SK-MEL-5 (cell line): Measurements from ENCODE around the gene NKX2-3. TPM values are rescaled to one million over a fixed set of nuclear protein-coding genes. Genes with fewer than 3 reads are reported as not detected.

ENCODE experiments used
- DNase-seq: peaks from one replicate; pipeline ENCODE4 v3.0.0-alpha.2; 2016; ENCODE audit warnings: low read depth, low spot score
- in situ Hi-C: cut with HindIII; loops from 2 replicates; pipeline ENCODE4 v1.10.0; 2016; ENCODE audit warnings: low sequenced_read_pairs, high pct_unique_total_duplicates, low pct_unique_long_range_greater_than_20kb
- total RNA-seq: library from RNA; depleted of rRNA; stranded (reverse); fragments of >200 nt; shearing (Covaris generic); gene quantifications from 2 replicates; pipeline ENCODE4 v1.2.3, GENCODE V29; 2014

Gene NKX2-3
- total RNA-seq, 1 experiment from 2014 or later: 0.24 TPM

DNA sequence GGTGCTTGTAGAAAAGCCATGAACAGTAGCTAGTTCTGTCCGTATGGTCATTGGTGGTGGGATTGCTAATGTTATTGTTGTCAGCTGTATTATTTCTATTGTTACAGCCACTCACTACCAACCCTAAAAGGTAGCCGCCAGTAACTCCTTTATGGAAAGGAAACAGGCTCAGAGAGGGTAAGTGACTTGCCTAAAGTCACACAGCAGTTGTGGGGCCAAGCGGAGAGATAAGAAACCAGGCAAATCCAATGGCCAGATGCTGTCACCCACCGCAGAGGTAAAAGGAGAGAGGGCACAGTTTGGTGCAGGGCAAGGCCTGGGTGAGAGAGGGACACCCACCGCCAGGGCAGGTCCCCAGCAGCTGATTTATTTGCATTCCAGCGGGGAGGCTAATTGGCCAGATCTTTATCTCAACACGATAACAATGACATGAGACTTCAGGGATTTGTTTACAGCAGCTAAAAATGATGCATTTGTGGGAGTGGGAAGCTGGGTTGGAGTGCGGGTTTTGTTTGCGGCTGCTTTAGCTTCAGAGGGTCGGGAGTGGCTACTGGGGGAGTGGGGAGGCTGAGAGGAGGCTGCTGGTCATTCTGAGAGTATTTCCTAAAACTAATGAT, 8.6 kb upstream of the NKX2-3 start:
- in situ Hi-C loops: no loop called here

GRCh38 chr10:99524736-99525380, 7.9 kb upstream of the NKX2-3 start:
- no peak for DNase-seq
- in situ Hi-C loops: no loop called here

More for the DNA sequence above, 8.6 kb upstream of the NKX2-3 start:
- no peak for DNase-seq

DNA sequence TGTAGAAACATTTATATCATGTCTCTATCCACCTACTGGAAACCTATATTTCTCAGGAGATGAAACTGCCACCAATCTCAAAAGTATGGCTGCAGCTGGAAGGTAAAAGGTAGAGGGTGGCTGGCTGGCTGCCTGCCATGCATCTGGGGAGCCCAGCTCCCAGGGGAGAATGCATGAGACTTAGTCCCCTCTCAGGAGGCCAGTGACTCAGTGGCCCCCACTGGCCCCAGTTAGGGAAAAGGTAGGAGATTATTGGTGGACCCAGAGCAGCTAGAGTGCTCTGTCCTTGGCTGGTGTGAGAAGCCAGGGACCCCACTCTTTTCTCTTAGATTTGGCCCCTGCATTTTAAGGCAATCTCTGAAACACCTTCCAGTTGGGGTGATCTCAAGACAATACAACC, 6.8 kb upstream of the NKX2-3 start:
- no peak for DNase-seq
- in situ Hi-C loops: no loop called here

GRCh38 chr10:99526861-99527504, 5.8 kb upstream of the NKX2-3 start:
- no peak for DNase-seq
- in situ Hi-C loops: no loop called here

DNA sequence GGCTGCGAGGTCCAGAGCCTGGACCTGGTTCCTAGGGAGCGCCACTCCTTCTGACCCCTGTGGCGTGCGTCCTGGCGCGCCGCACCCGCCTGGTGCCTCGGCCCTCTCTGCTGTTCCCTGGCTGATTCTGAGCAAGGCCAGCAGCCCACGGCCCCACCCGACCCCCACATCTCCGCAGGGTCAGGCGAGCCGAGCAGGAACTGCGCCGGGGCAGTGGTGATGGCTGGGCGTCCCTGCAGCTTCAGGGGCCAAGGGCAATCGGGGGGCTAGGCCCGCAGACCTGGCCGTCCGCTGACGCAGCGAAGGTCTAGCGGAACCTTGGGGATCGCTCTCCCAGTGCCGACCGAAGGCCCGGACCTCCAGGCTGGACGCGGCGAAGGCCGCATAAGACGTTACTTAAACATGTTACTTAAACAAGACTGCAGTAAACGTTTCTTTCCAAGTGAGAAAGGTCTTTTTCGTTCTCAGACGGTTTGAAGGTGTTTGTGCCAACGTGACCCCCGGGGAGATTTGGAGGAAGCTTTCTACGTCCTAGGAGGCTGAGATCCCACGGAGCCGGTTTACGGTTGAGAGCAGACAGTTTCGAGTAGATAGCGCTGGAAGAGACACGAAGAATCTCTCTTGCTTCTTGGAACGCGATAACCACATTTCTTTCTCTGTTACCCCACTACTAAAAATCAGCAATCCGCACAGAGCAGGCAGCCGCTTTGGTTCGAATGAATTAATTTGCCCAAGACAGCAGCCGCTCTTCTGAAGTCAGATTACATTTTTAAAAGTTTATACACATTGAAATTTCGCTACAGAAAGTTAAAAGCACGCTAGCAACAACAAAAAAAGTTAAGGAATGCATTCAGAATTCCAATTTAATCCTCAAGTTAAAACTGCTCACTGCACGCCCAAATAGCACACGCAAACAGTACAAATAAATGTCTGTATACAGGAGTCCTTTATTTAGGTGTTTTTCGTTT, 4.9 kb upstream of the NKX2-3 start:
- in situ Hi-C loops: no loop called here

GRCh38 chr10:99528494-99529441, 4.0 kb upstream of the NKX2-3 start:
- no peak for DNase-seq
- in situ Hi-C loops: no loop called here

More for the DNA sequence above, 4.9 kb upstream of the NKX2-3 start:
- DNase-seq: no peak

GRCh38 chr10:99529591-99530107, 3.1 kb upstream of the NKX2-3 start:
- in situ Hi-C loops: no loop called here
- no peak for DNase-seq

DNA sequence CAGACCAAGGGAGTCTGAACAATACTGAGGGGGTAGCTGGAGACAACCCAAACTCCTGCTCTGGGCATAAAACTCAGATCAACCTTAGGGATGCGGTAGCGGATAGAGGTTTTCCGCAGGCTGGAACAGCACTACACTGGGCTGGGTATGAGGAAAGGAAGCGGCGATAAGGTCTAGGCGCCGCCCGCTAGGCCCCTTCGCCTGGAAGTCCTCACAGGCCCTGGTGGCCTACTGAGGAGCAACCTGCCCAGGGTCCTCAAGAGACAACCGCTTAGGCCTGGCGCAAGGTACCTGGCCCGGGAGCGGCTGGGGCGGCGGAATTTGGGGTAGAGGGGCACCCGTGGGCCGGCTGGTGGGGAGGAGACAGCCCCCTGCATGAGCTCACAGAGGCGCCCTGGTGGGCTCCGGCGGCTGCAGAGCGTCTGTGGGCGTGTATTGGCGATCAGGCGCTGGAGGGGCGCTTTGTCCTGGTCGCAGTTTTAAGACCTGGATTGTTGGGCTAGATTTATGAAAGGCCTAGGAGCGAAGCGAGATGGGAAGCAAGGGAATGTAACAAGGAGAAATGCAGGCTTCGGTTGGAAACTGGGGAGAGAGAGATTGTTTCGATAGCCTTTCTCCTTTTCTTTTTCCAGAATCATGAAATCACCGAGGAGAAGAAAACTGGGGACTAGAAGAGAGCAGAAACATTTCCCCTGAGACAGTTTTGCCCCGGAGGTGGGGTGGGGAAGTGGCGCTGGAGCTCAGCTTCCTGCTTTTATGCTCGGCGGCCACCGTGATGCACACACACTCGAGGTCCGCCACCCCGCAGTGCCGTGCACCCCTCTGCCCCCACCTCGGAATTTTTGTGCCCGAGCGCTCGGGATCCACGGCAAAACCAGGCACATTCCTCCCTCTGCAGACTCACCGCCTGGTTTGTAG, 2.4 kb upstream of the NKX2-3 start:
- in situ Hi-C loops: no loop called here
- DNase-seq: no peak

DNA sequence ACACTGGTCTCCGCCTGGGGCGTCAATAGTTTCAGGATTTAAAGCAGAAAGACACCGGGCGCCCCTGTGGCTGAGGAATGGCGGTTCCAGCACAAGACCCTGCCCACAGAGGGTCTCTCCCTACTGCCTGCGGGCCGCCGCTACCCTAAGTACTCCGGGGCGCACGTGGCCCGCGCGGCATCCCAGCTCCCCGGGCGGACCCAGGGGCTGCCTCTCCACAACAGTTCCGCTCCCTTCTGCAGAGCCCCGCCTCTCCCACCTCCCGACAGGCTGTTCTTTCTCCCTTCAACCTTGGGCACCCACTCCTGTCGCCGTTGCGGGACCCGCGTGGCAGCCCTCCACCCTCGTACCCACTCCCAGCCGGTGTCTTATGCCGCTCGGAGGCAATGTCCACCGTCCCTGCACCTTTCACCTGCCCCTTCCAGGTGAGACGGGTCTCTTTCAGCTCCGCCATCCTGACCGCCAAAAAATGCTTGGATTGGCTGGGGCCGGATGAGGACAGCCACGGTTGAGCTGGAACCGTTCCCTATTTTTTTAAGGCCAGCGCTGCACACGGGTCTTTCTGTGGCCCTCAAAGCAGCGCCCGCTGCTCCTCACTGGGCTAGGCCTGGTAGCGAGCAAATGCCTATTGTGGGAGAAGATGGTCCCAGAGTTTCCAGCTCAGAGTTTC, 1.6 kb upstream of the NKX2-3 start:
- DNase-seq: no peak
- in situ Hi-C loops: no loop called here

DNA sequence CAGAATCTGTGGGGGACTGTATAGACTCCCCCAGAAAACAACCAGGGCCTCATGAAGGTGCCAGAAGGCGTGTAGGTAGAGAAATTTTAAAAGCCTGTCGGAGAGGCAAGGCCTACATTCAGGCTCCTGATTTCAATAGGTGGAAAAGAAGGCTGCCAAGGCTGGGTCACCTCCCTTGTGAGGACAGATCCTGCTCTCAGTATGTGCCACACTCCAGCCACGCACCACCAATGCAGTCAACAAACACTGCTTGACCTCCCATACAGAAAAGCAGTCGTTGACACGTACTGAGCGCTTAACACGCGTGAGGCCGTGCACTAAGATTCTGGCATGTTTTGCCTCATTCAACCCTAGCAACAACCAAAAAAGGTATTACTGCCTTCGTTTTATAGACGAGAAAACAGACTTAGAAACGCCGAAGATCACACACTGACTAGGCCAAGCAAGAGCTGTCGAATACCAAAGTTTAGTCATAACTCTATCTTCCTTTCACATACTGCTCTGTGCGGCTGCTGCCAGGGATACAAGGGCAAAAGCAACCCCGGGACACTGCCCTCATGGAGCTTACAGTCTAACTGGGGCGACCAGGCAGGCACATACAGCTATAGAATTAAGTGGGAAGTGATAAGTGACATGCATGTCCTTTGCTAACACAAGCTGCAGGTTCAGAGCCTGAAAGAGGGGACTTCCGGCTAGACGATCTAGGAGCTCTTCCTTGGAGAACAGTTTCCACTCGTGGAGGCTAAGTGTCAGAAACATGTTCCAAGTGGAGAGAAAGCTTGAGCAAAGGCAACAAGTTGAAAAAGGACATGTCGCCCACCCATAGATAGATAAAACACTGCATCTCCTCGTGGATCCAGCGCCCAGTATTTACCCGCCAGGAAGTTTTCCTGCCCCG, 797 bp upstream of the NKX2-3 start:
- in situ Hi-C loops: no loop called here
- DNase-seq: no peak

DNA sequence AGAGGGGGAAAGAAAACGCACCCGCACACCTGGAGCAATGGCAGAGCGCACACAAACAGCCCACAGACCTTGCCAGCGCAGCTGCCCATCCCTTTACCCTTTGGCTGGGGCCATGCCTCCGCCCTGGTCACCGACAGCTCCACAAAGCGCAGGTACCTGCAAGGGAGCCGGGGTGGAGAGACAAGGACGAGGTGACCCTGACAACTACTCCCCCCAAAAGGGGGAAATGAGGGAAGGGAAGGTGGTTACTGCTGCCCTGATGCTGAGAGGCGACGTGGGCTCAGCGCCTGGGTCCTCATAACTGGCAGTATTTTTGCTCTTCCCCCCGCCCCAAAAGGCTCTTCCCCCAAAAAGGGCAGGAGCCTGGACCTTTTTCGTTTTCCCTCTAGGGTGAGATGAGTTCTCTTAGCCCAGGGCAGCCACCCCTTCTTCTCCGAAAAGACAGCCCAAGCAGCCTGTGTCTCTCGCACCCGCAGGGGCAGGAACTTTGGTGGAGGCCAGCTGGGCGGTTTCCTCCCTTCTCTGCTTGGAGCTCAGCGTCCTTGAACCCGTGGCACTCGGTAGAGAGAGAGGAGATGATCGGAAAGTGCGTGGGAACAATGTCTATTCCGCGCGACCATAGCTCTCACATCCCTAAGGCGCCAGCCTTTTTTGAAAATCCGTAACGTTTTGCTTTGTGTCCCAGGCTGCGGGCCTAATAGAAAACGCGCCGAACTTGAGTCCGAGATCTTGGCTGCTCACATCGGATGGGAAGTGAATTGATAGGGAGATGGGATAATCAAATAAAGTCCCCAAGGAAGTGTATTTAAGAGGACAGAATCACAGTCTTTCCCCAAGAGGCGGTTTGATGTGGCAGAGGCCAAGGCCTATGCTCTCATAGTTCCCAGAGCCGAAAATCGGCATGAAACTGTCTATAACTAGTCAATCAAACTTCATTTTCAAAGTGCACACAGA, 1.0 kb downstream of the NKX2-3 start:
- no peak for DNase-seq
- in situ Hi-C loops: no loop called here

DNA sequence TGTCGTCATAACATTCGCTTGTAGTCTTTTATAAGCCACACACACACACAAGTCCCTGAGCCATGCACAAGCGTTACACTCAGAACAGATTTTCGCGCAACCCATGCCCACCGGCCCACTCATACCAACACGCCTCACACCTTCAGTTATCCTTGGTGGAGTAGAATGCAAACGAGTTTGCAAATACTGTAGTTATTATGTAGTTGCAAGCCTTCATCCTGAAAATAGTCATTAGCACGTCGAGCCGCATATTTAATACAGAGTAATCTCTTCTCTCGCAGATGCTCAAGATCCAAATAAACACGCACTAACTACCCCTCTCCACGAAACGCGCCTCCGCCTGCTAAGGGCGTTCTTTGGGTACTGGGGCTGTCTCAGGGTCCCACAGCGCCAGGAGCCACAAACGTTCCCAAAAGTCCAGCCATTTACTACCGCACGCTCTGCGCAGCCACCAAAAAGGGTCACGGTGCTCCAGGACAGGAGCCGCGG, 1.8 kb downstream of the NKX2-3 start:
- in situ Hi-C loops: no loop called here
- no peak for DNase-seq

GRCh38 chr10:99534939-99535763, 2.4 kb downstream of the NKX2-3 start:
- DNase-seq: no peak
- in situ Hi-C loops: no loop called here
